ENCODE data around the gene KIF19.

DNA sequence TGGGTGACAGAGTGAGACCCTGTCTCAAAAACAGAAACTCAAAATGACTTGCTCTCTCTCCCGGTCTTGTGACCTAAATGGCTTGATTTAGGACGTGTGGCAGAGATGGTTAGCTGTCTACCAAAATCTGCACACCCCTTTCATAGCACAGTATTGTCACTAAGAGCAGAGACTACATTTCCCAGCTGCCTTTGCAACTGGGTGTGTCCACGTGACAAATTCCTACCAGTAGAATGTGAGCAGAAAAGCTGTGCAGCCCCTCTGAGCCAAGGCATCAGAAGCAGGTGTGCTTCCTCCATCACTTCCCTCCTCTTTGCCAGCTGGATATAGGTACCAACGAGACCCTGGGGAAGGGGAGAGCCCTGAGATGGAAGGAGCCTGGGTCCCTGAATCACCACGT, 66.8 kb downstream of the KIF19 start:
- TF ChIP-seq EZH2 (IDR thresholded peaks at IDR 0.05; ENCODE audit: borderline replicate concordance, low read length), result no peak
- TF ChIP-seq, protein P1, sequence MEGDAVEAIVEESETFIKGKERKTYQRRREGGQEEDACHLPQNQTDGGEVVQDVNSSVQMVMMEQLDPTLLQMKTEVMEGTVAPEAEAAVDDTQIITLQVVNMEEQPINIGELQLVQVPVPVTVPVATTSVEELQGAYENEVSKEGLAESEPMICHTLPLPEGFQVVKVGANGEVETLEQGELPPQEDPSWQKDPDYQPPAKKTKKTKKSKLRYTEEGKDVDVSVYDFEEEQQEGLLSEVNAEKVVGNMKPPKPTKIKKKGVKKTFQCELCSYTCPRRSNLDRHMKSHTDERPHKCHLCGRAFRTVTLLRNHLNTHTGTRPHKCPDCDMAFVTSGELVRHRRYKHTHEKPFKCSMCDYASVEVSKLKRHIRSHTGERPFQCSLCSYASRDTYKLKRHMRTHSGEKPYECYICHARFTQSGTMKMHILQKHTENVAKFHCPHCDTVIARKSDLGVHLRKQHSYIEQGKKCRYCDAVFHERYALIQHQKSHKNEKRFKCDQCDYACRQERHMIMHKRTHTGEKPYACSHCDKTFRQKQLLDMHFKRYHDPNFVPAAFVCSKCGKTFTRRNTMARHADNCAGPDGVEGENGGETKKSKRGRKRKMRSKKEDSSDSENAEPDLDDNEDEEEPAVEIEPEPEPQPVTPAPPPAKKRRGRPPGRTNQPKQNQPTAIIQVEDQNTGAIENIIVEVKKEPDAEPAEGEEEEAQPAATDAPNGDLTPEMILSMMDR (conservative IDR thresholded peaks at IDR 0.05 in 1 of 2, IDR thresholded peaks at IDR 0.05 in 1 of 2; ENCODE audit: extremely low read depth in 1 of 2, insufficient read depth in 1 of 2, low read depth in 1 of 2, low read length in 2 of 2), result no peak
